ENCODE results near the gene CLOCK. TPM values are rescaled to one million over a fixed set of nuclear protein-coding genes. Genes with fewer than 3 reads are reported as not detected.

CLOCK gene
- total and polyA plus RNA-seq, 2 of the 8 experiments (the other 6 are each of a cell fraction or from before 2014, with no cell fraction given), result 7.7 to 24.2 TPM

DNA sequence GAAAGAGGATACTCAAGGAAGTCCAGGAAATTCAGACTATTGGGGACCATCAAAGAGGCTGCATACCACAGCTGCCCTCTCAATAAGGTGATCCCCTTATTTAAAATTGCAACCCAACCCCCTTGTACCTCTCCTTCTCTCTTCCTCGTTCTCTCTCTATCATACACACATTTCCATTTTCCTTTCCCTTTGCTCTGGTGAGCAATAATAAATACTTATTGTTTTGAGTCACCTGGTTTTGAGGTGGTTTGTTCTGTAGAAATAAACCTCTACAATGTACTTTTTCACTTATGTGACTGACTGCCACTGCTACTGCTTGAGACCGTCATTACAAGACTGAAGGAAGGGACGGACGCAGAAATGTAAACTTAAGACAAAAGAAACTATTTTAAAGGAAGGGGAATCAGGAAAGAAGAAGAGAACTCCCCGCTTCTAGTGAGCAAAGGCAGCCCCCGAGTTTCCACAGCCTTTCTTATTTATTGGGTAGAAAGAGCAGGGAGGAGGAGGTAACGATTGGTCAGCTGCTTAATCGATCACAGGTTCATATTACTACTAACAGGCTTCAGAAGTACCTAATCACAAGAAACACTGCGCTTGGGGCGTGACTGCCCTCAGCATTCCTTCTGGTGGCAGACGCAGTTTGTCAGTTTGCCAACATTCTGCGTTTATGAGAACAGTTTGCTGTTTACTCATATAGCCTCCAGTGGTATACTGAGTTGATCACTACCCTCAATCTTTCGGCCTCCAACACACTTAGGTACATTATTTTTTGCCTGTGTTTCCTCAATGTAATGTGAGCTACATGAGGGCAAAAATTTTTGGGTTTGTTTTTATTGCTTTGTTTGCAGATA, 167.9 kb downstream of the CLOCK start (continued):
- TF ChIP-seq SIRT6 (IDR thresholded peaks at IDR 0.05; ENCODE audit: low read length), result no peak
- no peak for TF ChIP-seq SUZ12 (IDR thresholded peaks at IDR 0.05; ENCODE audit: low read length)
- no peak for TF ChIP-seq ZNF274 (IDR thresholded peaks at IDR 0.05; ENCODE audit: borderline replicate concordance, extremely low read depth, low read length)
- TF ChIP-seq NRF1 (IDR thresholded peaks at IDR 0.05; ENCODE audit: low read depth, low read length), result no peak
- no peak for TF ChIP-seq SIN3A (conservative IDR thresholded peaks at IDR 0.05 in 1 of 2, IDR thresholded peaks at IDR 0.05 in 1 of 2; ENCODE audit: low read depth in 1 of 2, low read length in 2 of 2)

Small RNAs within 50 kb of the gene (small RNA-seq; reads per million reads assigned to genes)
- gene RF00019 (ENCODE audit: insufficient read depth), result not detected

Other genes starting within 250 kb of the CLOCK start
- 19.4 and 19.6 TPM in 2 replicates for gene SRD5A3, start 200.7 kb downstream of the CLOCK start, total RNA-seq (2021; fragmentation: NEBNext Ultra II Directional; extraction: Animal tissue kit (Norgen Biotek cat#: 25700))
- gene SRD5A3, start 200.7 kb downstream of the CLOCK start, polyA plus RNA-seq (2011; rRNA removed), result 16.4 and 34.6 TPM in 2 replicates
- 77.7 and 85.5 TPM in 2 replicates for gene TMEM165, start 151.0 kb downstream of the CLOCK start, total RNA-seq (2021; fragmentation: NEBNext Ultra II Directional; extraction: Animal tissue kit (Norgen Biotek cat#: 25700))
- gene TMEM165, start 151.0 kb downstream of the CLOCK start, polyA plus RNA-seq (2011; rRNA removed), result 123 and 125 TPM in 2 replicates
- gene PDCL2, start 45.3 kb upstream of the CLOCK start, total RNA-seq (2021; fragmentation: NEBNext Ultra II Directional; extraction: Animal tissue kit (Norgen Biotek cat#: 25700)), result not detected in 2 replicates
- gene PDCL2, start 45.3 kb upstream of the CLOCK start, polyA plus RNA-seq (2011; rRNA removed), result not detected in 2 replicates
- gene NMU, start 89.4 kb upstream of the CLOCK start, total RNA-seq (2021; fragmentation: NEBNext Ultra II Directional; extraction: Animal tissue kit (Norgen Biotek cat#: 25700)), result 30.5 and 31.8 TPM in 2 replicates
- gene NMU, start 89.4 kb upstream of the CLOCK start, polyA plus RNA-seq (2011; rRNA removed), result 40.9 and 50.4 TPM in 2 replicates

All from H1 (cell line).